GM21619 (cell line): ENCODE data around the gene QRICH2.
"Not testable (repeated sequence)": the region's sequence is repeated elsewhere in the genome, so short reads cannot be mapped to it uniquely, and the experiment has no call there.

ENCODE experiments used
- ATAC-seq: cut with Tn5 transposase; IDR thresholded peaks from one replicate; pipeline ENCODE4 v1.9.1; 2021; ENCODE audit not compliant: unreplicated experiment

QRICH2 gene

DNA sequence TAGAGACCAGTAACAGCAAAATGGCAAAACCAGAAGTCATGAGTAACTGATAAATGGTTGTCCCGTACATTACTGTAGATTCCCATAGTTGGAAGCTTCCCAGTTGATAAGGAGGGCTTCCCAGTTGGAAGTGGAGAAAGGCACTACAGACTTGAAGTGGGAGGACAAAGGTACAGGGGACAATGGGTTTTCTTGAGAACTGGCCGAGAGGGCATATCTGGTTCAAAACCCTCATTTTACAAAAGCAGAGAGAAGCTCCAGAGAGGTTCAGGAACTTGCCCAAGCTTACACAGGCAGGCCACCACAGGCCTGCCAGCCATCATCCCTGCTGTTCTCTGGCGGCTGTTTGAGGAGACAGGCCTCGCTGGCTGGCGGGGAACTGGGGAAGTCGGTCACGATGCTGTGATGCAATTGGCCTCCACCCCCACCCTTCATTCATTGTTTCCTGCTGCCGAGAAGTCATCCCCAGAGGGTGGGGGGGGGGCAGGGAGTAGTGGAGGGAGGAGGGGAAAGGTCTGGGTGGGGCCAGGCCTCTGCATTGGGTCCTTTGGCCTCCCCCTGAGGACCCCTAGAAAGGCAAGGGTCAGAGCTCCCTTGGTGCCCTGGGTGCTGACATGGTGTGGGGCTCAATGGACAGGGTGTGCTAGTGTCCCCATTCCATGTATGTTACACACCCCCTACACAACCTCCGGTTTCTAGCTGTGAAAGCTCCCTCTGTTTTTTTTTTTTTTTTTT is 39.9 kb downstream of the QRICH2 start:
- ATAC-seq, result no peak

DNA sequence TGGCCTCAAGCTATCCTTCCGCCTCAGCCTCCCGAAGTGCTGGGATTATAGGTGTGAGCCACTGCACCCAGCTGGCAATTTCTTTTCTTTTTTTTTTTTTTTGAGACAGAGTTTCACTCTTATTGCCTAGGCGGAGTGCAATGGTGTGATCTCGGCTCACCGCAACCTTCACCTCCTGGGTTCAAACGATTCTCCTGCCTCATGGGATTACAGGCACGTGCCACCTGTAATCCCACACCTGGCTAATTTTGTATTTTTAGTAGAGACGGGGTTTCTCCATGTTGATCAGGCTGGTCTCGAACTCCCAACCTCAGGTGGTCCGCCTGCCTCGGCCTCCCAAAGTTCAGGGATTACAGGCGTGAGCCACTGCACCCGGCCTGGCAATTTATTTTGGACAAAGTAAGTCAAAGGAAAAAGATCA is 40.5 kb downstream of the QRICH2 start:
- ATAC-seq, result not testable (repeated sequence)

DNA sequence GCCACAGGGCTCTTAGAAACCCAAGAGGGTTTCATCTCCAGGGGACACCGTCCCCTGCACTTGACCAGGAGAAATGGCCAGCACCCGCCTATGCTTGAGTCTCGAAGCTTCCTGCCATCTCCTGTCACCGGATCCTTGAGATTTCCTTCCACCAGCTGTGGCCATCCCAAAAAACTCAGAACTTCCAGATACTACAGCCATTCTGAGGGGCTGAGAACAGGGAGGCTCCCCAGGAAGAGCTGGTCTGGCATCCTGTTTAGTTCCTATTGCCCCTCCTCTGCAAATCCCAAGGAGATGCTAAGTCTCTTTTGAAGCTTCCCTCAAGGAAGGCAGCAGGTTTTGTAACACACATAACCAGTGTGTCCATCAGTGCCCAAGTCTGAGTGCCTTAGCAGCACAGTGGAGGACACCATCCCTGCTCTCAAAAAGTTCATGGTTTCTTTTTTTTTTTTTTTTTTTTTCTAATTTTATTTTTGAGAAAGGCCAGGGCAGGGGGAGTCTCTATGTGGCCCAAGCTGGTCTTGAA is 41.0 kb downstream of the QRICH2 start:
- ATAC-seq, result no peak

DNA sequence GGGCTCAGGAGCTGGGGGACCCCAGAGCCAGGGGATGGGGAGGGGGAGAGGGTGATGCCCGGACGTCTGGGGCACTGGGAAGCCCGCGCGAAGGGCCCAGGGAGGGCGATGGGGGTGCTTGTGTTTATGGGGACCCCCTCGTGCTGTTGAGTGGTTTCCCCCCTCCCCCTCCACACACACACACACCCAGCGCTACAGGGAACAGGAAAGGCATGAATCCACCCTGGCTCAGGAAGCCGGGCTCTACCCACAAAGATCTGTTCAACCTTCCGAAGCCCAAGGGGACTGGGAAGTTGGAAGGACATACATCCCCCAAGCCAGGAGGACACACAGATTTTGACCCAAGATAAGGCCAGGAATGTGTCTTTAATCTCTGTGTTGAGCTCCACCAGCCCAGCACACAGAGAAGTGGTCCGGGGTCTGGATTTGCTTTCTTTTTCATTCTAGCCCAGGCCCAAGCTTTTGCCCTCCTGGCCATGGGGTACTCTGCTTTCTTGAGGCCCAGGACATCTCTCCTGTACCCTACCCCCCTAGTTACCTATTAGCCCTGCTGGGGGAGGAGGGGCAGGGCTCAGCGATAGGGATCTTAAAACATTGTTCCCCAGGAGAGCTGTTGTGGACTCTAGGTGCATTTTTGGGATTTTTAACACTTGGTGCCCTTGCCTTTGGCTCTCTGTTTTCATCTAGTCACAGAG is 41.7 kb downstream of the QRICH2 start:
- no peak for ATAC-seq

DNA sequence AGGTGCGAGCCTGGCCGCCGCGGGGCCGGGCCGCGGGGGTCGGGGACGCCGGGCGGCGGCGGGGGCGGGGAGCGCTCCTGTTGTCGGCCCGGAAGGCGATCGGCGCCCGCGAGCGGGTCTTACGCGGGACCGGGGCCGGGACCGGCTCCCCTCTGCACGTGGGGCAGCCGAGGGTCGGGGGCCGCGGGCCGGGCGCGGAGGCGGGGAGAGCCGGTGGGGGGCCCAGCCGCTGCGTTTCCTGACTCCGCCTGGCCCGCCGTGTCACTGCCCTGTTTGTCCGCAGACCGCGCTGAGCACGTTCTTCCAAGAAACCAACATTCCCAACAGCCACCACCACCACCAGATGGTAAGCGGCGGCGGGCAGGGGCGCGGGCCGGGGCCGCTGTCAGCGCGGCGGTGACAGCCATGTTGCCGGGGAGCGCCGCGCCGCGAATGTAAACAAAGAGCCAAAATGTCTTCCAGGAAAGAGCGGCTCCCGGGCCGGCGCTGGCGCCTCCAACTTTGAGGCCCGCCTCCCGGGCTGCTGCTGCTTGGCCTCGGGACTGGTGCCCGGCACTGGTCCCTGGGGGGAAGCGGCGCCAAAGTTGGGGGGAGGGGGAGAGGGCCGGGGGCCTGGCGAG is 42.3 kb downstream of the QRICH2 start:
- no peak for ATAC-seq

DNA sequence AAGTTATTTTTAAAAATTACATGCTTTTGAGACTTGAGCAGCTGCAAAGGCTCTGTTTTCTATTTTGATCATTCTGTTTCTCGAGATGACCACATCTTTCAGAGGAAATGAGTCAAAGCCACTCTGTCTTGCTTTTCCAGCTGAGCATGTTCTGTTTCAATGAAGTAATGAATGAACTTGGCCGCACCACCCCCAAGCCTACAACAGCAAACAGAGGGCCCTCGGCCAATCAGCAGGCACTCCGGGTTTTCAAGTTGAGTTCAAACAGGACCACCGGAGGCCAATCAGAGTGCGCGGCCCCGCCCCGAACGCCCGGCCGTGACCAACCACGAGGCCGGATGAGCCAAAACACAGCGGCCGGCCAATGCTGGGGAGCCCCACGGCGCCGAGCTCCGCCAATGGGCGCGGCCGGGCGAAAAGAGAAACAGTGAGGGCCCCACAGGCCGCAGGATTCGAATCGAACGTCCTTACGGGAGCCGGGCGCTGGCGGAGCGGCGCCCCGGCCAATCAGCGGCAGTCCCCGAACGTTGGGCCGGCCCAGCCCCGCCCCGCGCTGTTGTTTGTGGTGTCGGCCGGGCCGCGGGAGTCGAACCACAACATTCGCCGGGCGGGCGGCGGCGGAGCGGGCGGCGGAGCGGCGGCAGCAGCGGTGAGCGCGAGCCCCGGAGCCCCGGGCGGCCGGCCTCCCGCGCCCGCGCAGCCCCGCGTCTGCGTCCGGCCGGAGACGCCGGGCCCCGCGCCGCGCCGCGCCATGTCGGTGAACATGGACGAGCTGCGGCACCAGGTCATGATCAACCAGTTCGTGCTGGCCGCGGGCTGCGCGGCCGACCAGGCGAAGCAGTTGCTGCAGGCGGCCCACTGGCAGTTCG is 43.1 kb downstream of the QRICH2 start, which contains the start of gene UBALD2:
Gene UBALD2, plus strand, starts transcription at position 594 of the 869 bp plus-strand sequence. Its CDS starts 158 bp downstream, at position 752.
- ATAC-seq, result peak; percentile 69

DNA sequence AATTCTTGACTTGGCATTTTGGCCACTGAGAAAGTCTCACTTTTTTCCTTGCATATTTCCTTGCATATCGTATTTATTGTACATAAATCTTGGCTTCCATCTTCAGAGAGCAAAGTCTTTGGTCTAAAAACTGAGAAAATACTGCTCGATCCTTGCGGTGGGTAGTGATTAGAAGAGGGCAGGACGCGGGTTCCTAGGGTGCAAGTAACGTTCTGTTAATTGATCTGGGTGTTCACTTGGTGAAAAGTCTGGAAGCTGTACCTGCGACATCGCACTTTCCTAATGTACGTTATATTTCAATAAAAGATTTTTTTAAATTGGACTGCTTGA is 43.7 kb downstream of the QRICH2 start:
- no peak for ATAC-seq

DNA sequence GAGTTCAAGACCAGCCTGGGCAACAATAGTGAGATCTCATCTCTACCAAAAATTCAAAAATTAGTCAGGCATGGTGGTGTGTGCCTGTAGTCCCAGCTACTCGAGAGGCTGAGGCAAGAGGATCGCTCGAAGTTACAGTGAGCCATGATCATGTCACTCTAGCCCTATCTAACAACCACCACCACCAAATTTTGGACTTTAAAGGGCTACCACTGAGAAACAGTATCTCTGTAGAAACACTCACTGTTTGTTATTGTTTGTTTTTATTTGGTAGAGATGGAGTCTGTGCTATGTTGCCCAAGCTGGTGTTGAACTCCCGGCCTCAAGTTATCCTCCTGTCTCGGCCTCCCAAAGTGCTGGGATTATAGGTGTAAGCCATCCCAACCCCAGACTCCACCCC is 44.2 kb downstream of the QRICH2 start:
- no peak for ATAC-seq

DNA sequence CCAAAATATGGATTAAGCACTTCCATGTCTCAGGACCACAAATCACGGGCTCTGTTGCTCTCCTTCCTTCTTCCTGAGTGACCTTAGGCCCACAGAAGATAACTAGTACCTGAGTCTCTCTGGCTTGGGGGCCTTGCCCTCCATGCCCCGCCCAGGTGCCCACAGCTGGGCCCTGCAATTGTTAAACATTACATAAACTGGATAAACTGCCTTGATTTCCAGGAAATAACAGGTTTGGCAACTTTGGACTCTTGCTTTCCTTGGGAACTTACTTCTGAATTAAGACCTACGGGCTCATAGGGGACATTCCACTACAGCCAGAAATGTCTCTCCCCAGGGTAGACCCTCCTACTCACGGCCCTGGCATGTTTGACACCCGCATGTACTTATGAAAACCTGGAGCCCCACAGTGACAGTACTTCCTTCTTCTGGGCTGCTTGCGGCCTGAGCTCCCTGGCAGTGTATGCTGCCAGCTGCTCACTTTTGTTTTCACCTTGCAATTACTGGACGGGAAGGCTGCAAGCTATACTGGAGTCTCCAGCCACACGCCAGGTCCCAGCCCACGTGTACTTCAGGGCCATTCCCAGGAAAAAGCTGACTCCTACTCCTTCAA is 45.2 kb downstream of the QRICH2 start:
- ATAC-seq, result no peak

DNA sequence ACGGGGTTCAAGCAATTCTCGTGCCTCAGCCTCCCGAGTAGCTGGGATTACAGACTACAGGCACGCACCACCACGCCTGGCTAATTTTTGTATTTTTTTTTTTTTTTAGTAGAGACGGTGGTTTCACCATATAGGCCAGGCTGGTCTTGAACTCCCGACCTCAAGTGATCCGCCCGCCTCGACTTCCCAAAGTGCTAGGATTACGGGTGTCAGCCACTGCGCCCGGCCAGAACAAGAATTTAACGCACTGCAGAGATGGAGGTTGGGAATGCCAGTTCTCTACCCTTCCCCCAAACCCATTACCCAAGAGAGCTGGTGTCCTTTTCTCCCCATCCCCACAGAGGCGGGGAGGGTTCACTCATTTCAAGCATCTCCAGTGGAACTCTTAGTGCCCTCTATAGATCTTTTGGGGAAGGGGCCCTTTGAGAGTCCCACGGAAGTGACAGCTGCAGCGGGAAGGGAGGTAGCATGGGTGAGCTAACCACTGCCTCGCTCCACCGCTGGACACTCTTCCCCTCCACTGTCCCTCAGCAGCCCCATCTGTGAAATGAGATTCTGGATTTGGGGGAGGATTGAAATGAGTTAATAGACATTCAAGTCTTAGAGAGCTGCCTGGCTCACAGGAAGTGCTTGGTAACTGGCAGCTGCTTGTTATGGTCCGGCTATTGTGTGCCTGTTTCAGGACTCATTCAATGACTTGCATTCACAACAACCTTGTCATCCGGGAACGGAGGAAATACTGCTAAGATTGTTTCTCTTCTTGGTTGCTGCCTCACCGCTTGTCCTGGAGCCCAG is 46.5 kb downstream of the QRICH2 start:
- ATAC-seq, result no peak

DNA sequence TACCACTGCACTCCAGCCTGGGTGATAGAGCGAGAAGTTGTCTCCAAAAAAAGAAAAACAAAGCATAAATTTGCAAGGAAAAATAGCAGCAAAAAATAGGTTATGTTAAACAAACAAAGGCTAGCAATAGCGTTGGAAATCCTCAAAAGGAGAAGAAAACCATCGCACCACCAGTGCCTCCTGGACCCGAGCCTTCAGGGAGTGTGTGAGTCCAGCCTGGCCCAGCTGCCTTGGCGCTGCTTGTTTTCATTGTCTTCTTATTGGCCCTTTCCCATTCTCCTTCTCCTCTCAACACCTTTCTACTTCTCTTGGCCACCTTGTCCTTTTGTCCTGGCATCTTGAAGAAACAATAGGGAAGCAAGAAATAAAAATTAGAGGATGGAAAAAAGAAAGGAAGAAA is 47.4 kb downstream of the QRICH2 start:
- no peak for ATAC-seq

DNA sequence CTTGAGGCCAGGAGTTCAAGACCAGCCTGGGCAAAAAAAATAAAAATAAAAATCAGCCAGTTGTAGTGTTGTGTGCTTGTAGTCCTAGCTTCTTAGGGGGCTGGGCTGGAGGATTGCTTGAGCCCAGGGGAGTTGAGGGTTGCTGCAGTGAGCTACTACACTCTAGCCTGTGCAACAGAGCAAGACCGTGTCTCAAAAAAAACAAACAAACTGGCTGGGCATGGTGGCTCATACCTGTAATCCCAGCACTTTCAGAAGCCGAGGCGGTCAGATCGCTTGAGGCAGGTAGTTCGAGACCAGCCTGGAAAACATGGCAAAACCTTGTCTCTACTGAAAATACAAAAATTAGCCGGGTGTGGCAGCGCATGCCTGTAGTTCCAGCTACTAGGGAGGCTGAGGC is 47.9 kb downstream of the QRICH2 start:
- ATAC-seq, result no peak

DNA sequence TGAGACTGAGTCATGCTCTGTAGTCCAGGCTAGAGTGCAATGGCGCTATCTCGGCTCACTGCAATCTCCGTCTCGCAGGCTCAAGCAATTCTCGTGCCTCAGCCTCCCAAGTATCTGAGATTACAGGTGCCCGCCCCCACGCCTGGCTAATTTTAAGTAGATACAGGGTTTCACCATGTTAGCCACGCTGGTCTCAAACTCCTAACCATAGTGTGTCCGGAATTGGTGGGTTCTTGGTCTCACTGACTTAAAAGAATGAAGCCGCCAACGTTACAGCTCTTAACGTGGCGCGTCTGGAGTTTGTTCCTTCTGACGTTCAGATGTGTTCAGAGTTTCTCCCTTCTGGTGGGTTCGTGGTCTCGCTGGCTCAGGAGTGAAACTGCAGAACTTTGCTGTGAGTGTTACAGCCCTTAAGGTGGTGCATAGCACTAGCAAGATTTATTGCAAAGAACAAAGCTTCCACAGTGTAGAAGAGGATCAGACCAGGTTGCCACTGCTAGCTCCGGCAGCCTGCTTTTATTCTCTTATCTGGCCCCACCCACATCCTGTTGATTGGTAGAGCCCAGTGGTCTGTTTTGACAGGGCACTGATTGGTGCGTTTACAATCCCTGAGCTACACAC is 51.5 kb downstream of the QRICH2 start:
- ATAC-seq, result not testable (repeated sequence)

DNA sequence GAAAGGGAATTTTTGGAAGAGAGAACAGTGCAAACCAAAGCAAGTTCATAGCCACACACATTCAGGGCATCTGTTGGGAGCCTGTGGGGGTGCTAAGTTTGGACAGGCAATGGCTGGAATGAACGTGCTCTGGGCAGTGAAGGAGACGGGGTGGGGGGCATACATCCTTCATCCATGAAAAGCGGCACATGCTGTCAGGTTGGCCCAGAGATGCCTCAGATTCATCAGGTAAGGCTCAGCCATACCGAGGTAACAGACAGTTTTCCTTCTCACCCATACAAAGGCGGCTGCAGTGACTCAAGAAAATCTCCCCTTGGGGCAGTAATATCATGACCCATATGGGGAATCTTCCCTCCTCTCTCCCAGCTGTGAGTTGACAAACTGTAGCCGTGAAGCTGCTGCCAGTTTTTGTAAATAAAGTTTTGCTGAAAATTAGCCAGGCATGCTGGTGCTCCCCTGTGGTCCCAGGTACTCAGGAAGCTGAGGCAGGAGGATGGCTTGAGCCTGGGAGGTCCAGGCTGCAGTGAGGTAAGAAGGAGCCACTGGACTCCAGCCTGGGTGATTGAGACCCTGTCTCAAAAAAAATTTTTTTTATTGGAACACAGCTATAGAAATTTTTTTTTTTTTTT is 52.2 kb downstream of the QRICH2 start:
- no peak for ATAC-seq

DNA sequence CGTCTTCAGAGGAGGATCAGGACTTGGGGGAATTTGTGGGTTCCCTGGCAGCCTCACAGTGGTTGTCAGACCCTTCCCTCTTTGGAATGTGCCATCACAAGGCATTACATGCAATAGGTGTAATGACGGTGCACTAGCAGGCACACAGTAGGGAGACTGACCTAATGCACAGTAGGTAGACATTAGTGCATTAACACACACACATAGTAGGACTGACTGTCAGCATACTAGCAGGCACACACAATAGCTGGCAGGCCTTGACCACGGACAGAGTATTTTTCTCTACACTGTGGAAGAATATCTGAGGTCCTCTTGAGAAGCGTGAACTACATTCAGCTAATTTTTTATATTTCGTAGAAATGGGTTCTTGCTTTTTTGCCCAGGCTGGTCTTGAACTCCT is 53.8 kb downstream of the QRICH2 start:
- no peak for ATAC-seq

DNA sequence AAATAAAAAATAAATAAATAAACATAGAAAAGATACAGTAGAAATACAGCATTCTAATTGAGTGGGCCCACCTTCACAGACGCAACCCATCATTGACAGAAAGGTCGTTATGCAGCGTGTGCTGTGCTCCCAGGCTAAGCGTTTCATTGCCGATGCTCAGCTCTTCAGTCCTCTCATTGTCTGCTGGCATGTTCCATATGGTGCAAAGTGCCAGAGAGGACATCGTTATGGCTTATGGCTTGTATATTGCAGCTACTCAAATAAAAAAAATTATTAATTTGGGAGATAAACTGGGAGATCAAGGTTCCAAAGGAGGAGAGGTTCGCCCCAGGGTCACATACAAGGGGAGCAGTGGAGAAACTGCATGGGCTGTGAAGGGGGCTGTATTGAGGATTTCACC is 54.2 kb downstream of the QRICH2 start:
- ATAC-seq, result no peak

DNA sequence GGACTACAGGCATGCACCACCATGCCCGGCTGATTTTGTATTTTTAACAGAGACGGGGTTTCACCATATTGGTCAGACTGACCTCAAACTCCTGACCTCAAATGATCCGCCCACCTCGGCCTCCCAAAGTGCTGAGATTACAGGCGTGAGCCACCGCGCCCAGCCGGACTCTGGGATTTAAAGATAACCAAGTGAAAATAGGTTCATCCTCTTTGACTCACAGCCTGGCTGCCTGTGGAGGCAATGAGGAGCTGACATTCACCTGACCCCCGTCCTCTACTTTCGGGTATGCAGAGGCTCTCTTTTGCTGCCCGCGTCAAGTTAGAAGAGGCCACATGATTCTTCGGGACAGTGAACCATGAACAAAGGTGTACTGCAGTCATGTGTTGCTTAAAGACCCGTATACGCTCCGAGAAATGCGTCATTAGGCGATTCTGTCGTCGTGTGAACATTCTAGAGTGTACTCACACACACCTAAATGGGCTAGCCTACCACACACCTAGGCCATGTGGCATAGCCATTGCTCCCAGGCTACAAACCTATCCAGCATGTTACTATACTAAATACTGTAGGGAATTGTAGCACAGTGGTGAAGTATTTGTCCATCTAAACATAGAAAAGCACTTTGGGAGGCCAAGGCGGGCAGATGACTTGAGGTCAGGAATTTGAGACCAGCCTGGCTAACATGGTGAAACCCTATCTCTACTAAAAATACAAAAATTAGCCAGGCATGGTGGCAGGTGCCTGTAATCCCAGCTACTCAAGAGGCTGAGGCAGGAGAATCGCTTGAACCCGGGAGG is 54.9 kb downstream of the QRICH2 start:
- not testable (repeated sequence) for ATAC-seq
